ENCODE data around the gene ARHGAP42. TPM values are rescaled to one million over a fixed set of nuclear protein-coding genes. Genes with fewer than 3 reads are reported as not detected.

Gene ARHGAP42
- total and polyA plus RNA-seq, 2 of the 4 experiments (the other 2 are of a cell fraction): 2.9 to 7.3 TPM

DNA sequence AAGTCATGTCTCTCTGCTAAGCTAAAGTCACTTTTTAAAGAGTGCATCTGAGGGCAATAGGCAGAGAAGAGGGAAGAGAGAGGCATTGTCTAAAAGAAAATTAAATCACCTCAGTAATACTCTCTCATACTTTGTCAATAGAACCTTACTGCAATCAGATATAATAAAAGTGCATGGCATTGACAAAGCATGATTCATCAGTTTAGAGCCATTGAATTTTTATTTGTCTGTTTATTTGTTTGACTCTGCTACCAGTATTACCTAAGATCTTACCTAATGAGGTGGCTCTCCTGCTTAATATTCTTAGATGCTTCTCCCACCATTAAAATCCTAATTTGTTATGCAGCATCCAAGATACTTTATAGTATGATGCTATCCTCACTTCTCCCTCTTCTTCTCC lies 233.5 kb downstream of the ARHGAP42 start:
- DNase-seq (no peak), ATAC-seq (ENCODE audit: low read depth) (no peak)
- Histone ChIP-seq H3K36me3 (ENCODE audit: control insufficient read depth, insufficient read depth, low read length) (no peaks in the 10 kb centered on the region), H3K79me1 (ENCODE audit: low read depth in 1 of 2, low read length in 2 of 2) (no peaks in the 10 kb centered on the region), H4K20me1 (ENCODE audit: insufficient read depth, low read length) (no peaks in the 10 kb centered on the region), H2BK15ac (ENCODE audit: low read depth, low read length) (no peak overlapping the region), H2AK5ac (ENCODE audit: low read depth, low read length) (no peak overlapping the region), H3K4me1 (ENCODE audit: control insufficient read depth, insufficient read depth, low read length) (peaks cover 5% of the 10 kb centered on the region), H3K27ac (ENCODE audit: insufficient read depth, low read length) (no peak overlapping the region), H3K56ac (ENCODE audit: extremely low read depth, insufficient read depth, low read length) (no peak overlapping the region), H3K9ac (ENCODE audit: low read depth, low read length) (no peak overlapping the region), H3K9me3 (ENCODE audit: control insufficient read depth, insufficient read depth, low read length) (no peaks in the 10 kb centered on the region), H3K9me1 (ENCODE audit: insufficient read depth, low read length) (no peaks in the 10 kb centered on the region; the same call in 1 of the 2 replicates), H3K23ac (ENCODE audit: low read depth, low read length) (no peak overlapping the region), H2BK120ac (ENCODE audit: low read depth, low read length) (no peak overlapping the region), H2BK20ac (ENCODE audit: low read depth, low read length) (no peak overlapping the region), H2BK5ac (ENCODE audit: low read depth, low read length, poor library complexity, severe bottlenecking) (no peak overlapping the region), H2AFZ (replicated peaks; ENCODE audit: low read length, poor library complexity) (no peak overlapping the region), H3K27me3 (ENCODE audit: control insufficient read depth, insufficient read depth, low read length) (no peaks in the 10 kb centered on the region), H4K5ac (ENCODE audit: low read depth, low read length) (no peak overlapping the region), H4K91ac (ENCODE audit: insufficient read depth, low read depth, low read length) (no peak overlapping the region), H3K14ac (replicated peaks; ENCODE audit: low read depth, low read length) (no peak overlapping the region), H3K18ac (ENCODE audit: low read depth, low read length) (no peak overlapping the region), H3K4ac (ENCODE audit: low read depth, low read length) (no peak overlapping the region), H3K4me2 (ENCODE audit: low read depth, low read length) (no peak overlapping the region), H3K4me3 (ENCODE audit: insufficient read depth, low read depth, low read length) (no peak overlapping the region), H4K8ac (ENCODE audit: low read depth in 2 of 2, low read length in 2 of 2) (no peak overlapping the region), H2AK9ac (replicated peaks; ENCODE audit: low read depth, low read length, poor library complexity) (no peak overlapping the region)
- intact Hi-C loops (cut with micrococcal nuclease) (no loop called here), dilution Hi-C loops (cut with HindIII; ENCODE audit: low sequenced_read_pairs, unreplicated experiment) (no loop called here), in situ Hi-C loops (cut with MboI; ENCODE audit: low sequenced_read_pairs) (no loop called here)
- ChIA-PET POLR2A (ENCODE audit: unreplicated experiment) (no interaction called here), CTCF (no interaction called here)
- no peak for TF ChIP-seq BHLHE40 (IDR thresholded peaks at IDR 0.05; ENCODE audit: low read depth, low read length)
- TF ChIP-seq CEBPB (IDR thresholded peaks at IDR 0.05; ENCODE audit: low read depth, low read length): no peak
- TF ChIP-seq MAFK (IDR thresholded peaks at IDR 0.05; ENCODE audit: low read depth, low read length): no peak
- no peak for TF ChIP-seq RFX5 (IDR thresholded peaks at IDR 0.05; ENCODE audit: low read depth, low read length)
- TF ChIP-seq SMC3 (IDR thresholded peaks at IDR 0.05; ENCODE audit: low read depth, low read length): no peak
- TF ChIP-seq RAD21 (IDR thresholded peaks at IDR 0.05; ENCODE audit: low read length): no peak
- TF ChIP-seq RCOR1 (IDR thresholded peaks at IDR 0.05; ENCODE audit: insufficient replicate concordance, low read length): no peak
- TF ChIP-seq NFE2L2 (IDR thresholded peaks at IDR 0.05; ENCODE audit: low read depth, low read length): no peak
- TF ChIP-seq MXI1 (IDR thresholded peaks at IDR 0.05; ENCODE audit: borderline replicate concordance, low read depth, low read length): no peak
- TF ChIP-seq, protein P1, sequence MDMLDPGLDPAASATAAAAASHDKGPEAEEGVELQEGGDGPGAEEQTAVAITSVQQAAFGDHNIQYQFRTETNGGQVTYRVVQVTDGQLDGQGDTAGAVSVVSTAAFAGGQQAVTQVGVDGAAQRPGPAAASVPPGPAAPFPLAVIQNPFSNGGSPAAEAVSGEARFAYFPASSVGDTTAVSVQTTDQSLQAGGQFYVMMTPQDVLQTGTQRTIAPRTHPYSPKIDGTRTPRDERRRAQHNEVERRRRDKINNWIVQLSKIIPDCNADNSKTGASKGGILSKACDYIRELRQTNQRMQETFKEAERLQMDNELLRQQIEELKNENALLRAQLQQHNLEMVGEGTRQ (IDR thresholded peaks at IDR 0.05; ENCODE audit: low read depth, low read length): no peak
- TF ChIP-seq, protein P2, sequence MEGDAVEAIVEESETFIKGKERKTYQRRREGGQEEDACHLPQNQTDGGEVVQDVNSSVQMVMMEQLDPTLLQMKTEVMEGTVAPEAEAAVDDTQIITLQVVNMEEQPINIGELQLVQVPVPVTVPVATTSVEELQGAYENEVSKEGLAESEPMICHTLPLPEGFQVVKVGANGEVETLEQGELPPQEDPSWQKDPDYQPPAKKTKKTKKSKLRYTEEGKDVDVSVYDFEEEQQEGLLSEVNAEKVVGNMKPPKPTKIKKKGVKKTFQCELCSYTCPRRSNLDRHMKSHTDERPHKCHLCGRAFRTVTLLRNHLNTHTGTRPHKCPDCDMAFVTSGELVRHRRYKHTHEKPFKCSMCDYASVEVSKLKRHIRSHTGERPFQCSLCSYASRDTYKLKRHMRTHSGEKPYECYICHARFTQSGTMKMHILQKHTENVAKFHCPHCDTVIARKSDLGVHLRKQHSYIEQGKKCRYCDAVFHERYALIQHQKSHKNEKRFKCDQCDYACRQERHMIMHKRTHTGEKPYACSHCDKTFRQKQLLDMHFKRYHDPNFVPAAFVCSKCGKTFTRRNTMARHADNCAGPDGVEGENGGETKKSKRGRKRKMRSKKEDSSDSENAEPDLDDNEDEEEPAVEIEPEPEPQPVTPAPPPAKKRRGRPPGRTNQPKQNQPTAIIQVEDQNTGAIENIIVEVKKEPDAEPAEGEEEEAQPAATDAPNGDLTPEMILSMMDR (conservative IDR thresholded peaks at IDR 0.05; ENCODE audit: low read depth, low read length): no peak
- no TSS peak for BruUV-seq (replicated peaks)

Data from IMR-90 (cell line).